HG03060 (cell line): ENCODE results near the gene SNRPF.

Experiments used
- ATAC-seq: cut with Tn5 transposase; IDR thresholded peaks from one replicate; pipeline ENCODE4 v1.9.1; 2021; ENCODE audit warnings: low read depth, moderate number of reproducible peaks; ENCODE audit not compliant: unreplicated experiment

Gene SNRPF

DNA sequence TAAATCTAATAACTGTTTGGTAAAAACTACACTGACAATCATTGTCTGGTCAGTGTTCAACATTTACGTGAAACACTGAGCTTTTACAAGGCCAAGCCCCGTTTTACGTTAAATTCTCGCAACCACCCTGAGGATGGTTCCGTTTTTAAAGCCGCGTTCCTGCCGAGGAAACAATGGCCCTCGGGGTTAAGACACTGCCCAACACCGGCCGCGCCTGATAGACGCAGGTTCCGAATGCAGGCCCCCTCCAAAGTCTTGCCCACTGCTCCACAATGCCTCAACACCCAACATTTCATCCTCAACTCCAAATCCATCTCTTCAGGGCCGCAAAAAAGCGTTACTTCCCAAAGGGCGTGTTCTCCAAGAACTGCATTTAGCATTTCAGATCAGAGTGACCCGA is 953 bp upstream of the SNRPF start:
- ATAC-seq = no peak

- ATAC-seq = no peak
Measured at GRCh38 chr12:95859344-95859816, 628 bp downstream of the SNRPF start.

GRCh38 chr12:95859947-95860850 is 1.4 kb downstream of the SNRPF start:
- ATAC-seq = no peak

DNA sequence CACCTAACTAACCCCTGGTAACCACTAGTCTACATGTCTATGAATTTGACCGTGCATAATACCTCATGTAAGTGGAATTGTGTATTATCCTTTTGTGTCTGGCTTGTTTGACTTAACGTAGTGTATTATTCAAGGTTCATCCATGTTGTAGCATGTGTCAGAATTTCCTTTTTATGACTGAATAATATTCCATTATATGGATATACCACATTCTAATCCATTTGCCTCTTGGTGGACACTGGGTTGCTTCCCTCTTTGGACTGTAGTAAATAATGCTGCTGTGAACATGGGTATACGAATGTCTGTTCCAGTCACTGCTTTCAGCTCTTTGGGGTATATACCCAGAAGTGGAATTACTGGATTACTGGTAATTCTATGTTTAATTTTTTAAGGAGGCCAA is 3.3 kb downstream of the SNRPF start:
- ATAC-seq = no peak

DNA sequence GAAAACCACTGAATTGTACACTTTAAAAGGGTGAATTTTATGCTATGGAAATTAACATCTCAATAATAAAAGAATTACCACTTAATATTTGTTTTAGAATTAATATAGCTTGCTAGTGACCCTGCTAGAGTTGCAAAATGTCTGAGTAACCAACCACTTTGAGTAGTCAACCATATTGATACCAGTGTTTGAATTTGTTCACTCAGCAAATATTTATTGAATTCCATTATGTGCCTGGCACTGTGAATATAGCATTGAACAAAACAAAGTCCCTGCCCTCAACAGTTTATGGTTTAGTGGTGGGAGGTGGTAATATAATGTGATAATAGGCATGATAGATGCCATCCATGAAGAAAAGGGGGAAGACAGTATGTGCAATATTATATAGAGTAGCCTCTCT is 4.6 kb downstream of the SNRPF start:
- ATAC-seq = no peak

- no peak for ATAC-seq
Measured at GRCh38 chr12:95870897-95871296, 12.1 kb downstream of the SNRPF start.

DNA sequence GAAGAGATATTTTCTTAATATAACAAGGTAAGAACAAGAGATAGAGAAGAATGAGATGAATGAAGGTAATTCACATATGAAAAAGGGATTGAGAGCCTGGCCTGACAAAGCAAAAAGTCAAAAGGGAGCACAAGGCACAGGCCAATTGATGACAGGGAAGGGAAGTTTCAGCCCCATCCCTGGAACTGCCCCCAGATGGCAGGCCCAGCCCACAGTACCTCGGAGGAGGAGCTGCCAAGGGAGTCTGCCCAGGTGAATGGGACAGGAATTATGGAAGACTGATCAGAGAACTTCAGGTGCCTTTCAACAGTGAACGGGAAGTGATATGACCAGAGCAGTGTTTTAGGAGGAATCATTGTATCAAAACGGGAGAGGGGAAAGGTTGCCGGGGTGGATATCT is 15.7 kb downstream of the SNRPF start:
- no peak for ATAC-seq

DNA sequence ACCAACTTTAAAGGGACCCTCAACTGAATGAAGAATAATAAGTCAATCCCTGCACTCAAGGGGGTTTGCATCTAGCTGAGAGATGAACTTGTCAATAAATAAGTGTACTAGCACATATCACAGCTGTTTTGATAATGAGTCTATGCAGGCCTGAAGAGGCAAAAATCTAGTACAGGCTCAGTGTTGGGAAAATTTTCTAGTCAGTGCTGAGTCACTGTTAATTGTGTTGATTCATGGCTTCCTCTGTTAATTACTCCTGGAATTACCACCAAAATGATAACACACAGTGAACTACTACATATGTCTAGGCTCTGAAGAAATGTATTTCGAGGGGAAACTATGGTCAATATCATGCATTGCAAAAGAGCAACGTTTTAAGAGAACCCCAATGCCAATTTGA is 18.9 kb downstream of the SNRPF start:
- no peak for ATAC-seq

DNA sequence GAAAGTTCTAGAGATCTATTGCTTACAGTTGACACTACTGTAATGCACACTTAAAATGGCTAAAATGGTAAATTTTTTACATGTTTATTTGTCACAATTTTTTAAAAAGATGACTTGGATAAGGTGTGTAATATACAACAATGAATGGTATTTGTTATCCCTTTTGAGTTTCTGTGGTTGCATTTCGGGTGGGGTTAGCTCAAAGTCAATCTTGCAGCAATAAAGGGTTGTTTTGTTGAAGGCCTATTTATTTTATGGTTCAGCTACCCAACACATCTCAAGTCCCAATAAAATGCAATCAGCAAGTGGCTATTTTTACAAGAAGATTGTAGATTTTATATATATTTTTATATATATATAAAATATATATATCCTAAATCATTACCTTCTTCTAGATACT is 22.1 kb downstream of the SNRPF start:
- no peak for ATAC-seq

- ATAC-seq = no peak
Measured at GRCh38 chr12:95881331-95881955, 22.7 kb downstream of the SNRPF start.

GRCh38 chr12:95882080-95882479 is 23.3 kb downstream of the SNRPF start:
- ATAC-seq = no peak

DNA sequence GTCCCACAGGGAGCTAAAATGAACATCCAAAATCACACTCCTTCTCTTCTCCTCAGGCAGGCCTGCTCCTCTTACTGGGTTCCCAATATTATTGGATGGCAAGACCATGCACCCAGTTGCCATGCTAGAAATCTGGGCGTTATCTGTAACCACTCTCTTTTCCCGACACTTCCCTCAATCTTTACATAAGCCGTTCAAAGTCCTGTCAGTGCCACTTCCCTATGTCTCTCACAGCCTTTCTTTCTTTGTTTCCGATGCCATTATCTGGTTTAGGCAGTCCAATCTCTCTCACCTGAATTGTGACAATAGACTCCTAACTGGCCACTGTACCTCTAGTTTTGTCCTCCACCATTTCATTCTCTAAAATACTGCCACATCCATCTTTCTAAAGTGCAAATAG is 24.1 kb downstream of the SNRPF start:
- no peak for ATAC-seq

GRCh38 chr12:95884998-95885397 is 26.2 kb downstream of the SNRPF start:
- no peak for ATAC-seq

GRCh38 chr12:95887311-95887710 is 28.6 kb downstream of the SNRPF start:
- no peak for ATAC-seq

DNA sequence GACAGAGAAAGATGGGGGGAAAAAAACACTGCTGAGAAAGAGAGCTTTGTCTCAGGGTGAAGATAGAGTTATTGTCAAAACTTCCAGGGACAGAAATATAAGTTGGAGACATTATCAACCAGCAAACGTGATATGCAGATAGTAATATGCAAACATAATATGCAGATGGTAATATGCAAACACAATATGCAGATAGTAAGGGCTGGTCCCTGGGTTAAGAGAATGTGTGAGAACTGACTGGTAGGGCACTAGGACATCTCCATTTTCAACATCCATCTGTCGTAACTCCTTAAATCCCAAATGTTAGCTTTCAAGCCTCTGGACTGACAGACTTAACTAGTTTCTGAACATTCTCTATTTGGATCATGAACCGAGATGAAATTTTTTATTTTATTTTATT is 32.2 kb downstream of the SNRPF start:
- ATAC-seq = no peak

GRCh38 chr12:95896846-95897245 is 38.1 kb downstream of the SNRPF start:
- no peak for ATAC-seq

DNA sequence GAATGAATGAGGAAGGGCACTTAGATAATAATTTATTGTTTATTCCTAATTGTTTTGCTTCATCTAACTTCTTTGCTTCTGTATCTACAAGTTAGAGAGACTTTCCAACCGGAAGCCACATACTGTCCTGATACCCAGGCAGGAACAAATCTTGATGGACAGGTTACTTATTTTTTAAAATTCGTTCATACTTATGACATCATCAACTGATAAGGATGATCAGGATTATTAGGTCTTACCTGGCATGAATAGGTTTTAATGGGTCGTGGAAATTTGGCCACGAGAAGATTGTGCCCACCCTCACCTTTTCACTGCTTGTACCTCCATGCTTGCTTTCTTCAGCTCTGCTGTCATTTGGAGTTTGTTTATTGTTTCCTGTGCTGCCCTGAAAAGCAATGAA is 39.3 kb downstream of the SNRPF start:
- ATAC-seq = no peak

DNA sequence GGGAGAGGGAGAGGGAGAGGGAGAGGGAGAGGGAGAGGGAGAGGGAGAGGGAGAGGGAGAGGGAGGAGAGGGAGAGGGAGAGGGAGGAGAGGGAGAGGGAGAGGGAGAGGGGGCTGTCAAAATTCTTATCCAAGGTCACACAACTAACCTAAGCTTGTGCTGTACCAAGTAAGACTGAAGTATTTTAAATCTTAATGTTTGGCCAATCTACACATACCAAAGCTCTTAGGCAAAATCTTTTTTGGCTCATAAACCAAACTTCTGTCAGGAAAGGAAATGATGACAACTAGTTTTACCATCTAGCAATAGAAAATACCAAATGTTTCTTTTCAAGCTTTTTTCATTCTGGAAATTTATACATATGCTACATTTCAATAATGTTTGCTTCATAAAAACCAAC is 49.8 kb downstream of the SNRPF start:
- ATAC-seq = no peak

DNA sequence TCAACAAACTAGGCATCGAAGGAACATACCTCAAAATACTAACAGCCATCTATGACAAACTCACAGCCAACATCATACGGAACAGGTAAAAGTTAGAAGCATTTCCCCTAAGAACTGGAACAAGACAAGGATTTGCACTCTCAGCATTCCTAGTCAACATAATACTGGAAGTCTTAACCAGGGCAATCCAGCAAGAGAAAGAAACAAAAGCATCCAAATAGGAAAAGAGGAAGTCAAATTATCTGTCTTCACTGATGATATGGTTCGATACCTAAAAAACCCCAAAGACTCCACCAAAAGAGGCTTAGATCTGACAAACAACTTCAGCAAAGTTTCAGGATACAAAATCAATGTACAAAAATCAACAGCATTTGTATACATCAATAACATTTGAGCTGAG is 51.1 kb downstream of the SNRPF start:
- no peak for ATAC-seq
